GM18511 (cell line): ENCODE data around the gene GLCCI1.
A peak's percentile ranks its signal among the peaks of the same experiment; 100 is the strongest.

Source experiments
- ATAC-seq: cut with Tn5 transposase; IDR thresholded peaks from one replicate; pipeline ENCODE4 v1.9.1; 2021; ENCODE audit warnings: mild to moderate bottlenecking, moderate library complexity; ENCODE audit not compliant: unreplicated experiment

The GLCCI1 gene

GRCh38 chr7:7959979-7960670 lies 8.5 kb upstream of the GLCCI1 start:
- peak; percentile 95 for ATAC-seq

DNA sequence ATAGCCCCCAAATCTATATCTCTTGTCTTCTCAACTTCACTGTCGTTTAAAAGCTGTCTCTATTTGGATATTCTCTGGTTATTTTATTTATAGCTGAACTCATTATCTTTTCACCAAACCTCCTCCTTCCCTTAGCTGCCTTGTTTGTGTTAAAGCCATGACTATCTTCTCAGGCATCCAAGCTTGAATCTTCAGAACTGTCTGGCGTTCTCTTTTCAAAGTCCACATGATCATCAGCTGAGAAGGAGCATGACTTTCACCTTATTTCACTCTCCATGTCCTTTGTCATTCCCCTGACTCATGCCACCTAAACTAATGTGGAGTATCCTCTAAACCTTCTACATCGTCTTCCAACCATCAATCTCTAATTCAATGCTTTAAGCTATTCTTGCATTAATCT lies 5.7 kb upstream of the GLCCI1 start:
- ATAC-seq = no peak

GRCh38 chr7:7964250-7964649 lies 4.3 kb upstream of the GLCCI1 start:
- ATAC-seq = no peak

DNA sequence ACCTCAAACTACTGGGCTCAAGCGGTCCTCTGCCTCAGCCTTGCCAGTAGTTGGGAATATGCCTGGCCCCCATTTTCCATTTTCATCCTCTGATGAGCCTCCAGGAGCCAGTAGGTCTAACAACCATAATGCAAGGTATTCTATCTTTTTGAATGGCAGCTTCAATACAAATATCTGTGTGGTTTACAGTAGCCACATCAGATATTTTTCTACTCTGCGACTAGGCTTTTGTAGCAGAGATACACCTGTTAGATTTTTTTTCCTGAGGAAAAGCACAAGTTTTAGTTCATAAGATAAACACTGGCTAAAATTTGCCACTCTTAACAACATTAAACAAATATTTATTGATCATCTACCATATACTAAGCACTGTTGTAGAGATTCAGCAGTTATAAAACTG lies 3.9 kb upstream of the GLCCI1 start:
- ATAC-seq = no peak

DNA sequence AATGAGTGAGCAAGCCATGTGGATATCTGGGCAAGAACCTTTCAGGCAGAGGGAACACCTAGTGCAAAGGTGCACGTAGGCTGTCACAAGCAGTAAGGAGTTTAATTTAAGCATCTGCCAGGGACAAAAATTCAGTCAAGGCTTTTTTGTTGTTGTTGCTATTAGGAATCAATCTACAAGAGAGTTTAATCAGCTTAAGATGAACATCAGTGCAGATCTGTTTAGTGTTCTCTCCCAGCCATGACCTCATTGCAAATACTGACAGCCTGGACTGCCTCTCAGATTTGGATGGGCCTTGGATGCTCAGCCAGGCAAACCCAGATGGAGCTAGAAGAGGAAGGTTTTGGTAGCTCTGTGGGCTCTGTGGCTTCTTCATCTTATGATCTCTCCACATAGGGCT lies 3.3 kb upstream of the GLCCI1 start:
- ATAC-seq = no peak

GRCh38 chr7:7966141-7966734 lies 2.4 kb upstream of the GLCCI1 start:
- ATAC-seq = no peak

- ATAC-seq = no peak
Measured at GRCh38 chr7:7967886-7968543, 581 bp upstream of the GLCCI1 start.

DNA sequence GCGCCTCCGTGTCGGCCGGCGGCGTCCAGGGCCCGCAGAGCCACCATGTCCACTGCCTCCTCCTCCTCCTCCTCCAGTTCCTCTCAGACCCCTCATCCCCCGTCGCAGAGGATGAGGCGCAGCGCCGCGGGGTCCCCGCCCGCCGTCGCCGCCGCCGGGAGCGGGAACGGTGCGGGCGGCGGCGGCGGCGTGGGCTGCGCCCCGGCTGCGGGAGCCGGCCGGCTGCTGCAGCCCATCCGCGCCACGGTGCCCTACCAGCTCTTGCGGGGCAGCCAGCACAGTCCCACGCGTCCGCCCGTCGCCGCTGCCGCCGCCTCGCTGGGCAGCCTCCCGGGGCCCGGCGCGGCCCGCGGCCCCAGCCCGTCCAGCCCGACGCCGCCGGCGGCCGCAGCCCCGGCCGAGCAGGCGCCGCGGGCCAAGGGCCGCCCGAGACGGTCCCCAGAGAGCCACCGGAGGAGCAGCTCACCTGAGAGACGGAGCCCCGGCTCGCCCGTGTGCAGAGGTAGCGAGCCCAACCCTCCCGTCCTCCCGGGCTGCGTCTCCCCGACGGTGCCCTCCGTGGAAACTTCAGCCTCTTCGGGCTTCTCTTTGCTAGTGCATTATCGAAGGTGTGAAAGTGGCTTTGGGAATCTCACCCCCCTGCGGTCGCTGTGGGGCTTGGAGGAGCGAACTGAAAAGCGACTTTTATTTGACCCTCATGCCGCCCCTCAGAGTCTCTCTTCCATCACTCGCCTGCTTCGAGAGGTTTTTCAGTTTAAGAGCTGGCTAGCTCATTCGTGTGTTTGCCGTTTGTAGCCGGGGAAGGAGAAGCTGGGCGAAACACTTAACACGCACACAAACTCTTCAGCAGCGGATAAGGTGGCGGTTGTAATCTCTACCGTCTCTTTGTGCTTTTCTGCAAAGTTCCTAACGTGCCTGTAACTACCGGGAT lies 975 bp downstream of the GLCCI1 start:
- peak; percentile 3 for ATAC-seq

DNA sequence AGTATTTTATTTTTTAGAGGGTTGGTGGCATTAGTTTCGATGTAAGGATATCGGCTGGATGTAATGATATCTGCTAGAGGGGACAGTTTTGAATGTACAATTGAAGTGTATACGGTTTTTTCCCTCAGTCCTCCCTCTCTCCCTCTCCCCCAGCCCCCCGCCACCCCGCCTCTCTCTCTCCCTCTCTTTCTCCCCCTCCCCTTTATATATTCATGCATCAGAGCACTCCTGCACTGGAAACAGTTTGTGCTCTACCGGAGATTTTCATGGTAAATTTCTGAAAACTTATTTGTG lies 1.6 kb downstream of the GLCCI1 start:
- ATAC-seq = no peak

- no peak for ATAC-seq
Measured at GRCh38 chr7:7970531-7971307, 2.1 kb downstream of the GLCCI1 start.

DNA sequence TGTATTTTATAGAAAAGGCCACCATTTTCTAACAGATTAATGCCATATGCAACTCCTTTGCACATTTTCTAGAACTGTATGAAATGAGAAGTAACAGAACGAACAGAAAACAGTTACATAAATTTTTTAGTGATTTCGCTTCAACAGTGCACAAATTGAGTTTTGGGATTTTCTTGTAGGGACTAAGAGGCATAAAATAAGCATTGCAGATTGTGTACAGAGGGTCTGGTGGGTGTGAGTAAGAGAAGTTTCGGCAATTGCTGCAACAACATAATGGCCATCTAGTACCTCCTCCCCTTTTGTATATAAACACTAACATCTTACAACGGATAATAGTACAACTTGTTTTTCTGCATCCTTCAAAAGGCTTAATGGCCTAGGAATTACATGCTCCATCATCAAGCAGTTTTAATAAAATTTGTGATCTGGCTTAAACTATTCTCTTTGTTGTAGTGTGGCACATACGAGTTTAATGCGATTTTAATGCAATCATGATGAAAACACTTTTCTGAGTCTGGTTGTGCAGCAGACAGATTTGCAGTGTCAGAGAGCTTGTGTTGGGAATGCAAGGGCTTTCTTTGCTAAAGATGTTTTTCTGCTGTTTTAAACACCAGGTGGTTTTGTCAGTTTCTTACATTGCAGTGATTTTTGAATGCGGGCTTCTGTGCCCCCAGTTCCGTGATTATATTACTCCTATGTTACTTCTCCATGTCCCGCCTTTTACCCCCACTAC lies 2.9 kb downstream of the GLCCI1 start:
- no peak for ATAC-seq

- ATAC-seq = no peak
Measured at GRCh38 chr7:7972128-7972527, 3.5 kb downstream of the GLCCI1 start.

DNA sequence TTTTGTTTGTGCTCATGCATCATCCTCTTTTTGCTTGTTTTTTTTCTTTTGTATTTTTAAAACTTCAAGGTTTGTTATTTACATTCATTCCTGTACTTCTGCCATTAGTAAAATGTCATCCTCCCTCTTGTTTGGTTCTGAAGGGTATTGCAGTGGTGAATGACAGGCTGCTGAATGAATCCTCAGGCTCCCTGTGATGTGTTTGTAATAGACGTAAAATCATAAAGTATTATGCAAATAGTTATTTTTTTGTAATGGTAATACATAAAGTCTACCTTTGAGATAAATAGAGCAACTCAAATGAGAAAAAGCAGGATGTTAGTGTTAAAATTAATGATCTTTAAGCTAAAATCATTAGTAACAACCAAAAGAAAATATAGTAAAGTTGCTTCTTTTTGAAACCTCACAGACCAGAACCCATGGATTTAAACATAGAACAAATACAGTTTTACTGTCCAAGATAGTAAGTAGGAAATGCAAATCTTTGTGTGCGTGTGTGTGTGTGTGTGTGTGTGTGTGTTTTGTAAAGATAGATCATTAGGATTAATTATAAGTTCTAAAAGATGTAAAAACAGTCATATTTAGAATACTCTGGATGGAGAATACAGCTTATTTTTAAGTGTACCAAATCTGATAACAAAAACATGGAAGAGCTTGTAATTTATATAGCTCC lies 4.5 kb downstream of the GLCCI1 start:
- no peak for ATAC-seq

DNA sequence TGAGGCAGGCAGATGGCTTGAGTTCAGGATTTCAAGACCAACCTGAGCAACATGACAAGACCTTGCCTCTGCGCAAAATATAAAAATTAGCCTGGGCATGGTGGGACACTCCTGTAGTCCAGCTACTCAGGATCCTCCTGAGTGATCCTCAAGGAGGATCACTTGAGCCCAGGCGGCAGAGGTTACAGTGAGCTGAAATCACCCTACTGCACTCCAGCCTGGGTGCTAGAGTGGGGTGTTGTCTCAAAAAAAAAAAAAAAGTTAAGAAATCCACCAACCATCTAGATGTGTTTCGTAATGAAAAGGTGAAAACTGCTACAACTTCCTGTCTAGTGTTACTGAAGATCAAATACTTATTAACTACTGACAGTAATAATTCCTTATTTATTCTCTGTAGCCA lies 8.1 kb downstream of the GLCCI1 start:
- ATAC-seq = peak; percentile 60

- no peak for ATAC-seq
Measured at GRCh38 chr7:7977774-7978173, 9.2 kb downstream of the GLCCI1 start.

- ATAC-seq = no peak
Measured at GRCh38 chr7:7978860-7979259, 10.3 kb downstream of the GLCCI1 start.

- no peak for ATAC-seq
Measured at GRCh38 chr7:7979558-7979957, 11.0 kb downstream of the GLCCI1 start.

GRCh38 chr7:7980134-7980533 lies 11.5 kb downstream of the GLCCI1 start:
- ATAC-seq = no peak

- ATAC-seq = no peak
Measured at GRCh38 chr7:7982904-7983303, 14.3 kb downstream of the GLCCI1 start.

DNA sequence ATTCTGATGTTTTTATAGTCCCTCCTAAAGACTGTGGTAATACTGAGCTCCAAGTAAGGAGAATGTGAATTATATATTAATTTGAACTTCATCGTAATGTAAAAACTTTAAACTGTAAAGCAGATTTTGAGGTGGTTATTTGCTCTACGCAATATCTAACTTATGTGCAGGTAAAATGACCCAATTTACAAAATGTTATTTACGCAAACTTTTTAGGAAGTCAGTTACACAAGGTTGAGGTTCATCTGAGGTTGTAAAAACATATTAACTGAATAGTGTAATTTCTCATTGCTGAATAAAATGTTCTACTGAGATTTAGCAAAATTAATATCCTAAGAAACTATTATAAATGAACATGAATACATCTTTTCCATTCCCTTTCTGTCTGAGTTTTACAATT lies 15.8 kb downstream of the GLCCI1 start:
- ATAC-seq = no peak
